ENCODE measurements around the gene AP1S2.

The AP1S2 gene

DNA sequence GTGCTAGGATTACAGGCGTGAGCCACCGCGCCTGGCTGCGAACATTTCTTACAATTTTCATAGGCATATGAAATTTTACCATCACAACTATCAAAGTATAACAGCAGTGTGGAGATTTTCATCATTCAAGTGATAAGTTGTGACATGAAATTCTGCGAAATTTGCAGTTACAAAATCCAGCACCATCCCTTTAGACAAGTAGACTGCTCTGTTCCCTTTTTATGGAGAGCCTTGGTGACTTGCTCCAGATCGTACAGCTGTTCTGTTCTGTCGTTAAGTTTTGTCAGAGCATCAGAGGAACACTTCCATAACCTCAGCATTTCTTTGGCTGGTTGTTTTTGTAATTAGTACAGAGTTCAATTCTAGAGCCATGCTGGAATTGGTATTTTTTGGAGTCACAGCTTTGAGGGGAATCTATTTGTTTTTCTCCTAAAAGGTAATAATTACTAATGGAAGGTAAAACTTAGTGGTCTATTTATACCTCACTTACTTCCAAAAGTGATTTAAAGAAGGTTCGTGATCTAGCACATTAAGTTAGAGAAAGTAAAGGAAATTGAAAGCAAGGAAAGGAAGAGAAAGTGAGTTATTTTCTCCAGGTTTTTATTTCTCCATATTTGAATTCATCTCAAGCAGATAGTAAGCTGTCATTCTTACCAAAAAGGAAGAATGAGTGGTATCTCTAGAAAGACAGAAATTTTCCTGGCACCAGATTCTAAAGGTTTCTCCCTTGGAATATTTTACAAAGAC is 42.2 kb downstream of the AP1S2 start:
- DNase-seq (ENCODE audit: low read depth in 4 of 4, low spot score in 1 of 4): no peak

DNA sequence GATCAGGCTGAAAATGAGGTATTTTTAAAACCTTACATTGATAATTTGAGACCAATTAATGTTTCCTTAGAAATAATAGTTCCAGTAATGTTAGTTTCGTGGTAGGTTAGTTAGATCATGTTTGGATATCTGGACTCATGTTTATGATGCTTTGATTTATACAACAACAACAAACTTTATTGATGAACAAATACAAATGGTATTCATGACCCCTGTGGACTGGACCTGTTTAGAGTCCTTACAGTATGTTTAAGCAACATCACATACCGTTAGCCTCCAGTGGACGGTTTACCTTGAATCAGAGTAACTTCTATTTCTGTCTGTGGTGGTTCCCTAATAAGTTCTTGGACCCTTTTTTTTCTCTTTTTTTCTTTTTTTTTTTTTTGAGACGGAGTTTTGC is 46.4 kb downstream of the AP1S2 start:
- DNase-seq (ENCODE audit: low read depth in 4 of 4, low spot score in 1 of 4): no peak

DNA sequence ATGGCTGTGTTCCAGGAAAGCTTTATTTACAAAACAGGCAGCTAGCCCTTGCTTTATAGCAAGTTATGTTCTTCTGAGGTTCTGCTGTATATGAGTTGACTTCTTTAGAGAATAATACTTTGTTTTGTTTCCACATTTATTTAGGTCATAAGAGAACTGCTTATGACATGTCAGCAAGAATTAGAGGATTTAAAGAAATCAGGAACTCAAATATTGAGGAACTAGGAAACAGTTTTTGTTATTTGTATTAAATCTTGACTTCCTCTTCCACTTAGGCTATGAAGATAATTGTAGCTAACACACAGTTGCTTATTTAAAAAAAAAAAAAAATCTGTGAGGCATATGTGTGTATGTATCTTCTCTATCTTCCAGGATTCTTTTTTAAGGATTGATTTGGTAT is 50.0 kb downstream of the AP1S2 start:
- DNase-seq (ENCODE audit: low read depth in 4 of 4, low spot score in 1 of 4): no peak

DNA sequence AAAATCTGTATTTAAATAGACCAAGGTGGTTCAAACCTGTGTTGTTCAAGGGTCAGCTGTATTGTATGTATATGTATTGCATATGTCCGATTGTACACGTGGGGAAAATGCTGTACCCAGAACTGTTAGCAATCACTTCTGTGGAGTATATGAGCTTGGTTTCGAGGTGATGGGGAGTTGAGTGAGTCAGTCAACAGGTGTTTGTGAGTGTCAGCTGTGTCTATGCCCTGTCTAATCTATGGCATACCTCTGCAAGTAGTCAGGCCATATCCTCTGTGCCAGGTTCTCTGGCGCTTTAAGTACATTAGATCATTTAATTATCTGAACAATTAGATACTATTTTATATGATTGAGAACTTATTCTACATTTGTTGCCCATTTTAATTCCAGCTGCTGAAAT is 56.9 kb downstream of the AP1S2 start:
- no peak for DNase-seq (ENCODE audit: low read depth in 4 of 4, low spot score in 1 of 4)

DNA sequence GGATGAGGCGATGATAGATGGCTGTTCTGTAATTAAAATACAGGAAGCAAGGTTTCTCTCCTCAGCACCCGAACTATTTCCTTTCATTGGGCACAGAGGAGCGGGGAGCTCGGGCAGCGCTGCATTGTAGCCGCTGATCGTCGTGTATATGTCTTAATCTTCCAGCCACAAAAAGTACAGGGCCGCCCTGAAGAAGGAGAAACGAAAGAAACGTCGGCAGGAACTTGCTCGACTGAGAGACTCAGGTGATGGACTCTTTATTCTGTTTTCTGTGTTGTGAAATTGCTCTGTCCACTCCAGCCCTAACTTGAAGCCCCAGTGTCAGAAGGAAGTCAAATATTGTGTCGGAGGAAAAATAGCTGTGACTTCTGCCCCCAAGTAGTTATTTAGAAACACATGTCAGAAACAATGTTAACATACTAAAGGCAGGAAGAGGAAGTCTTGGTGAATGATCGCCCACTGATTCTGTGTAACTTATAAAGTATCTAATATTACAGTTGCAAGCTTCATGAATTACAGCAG is 63.8 kb downstream of the AP1S2 start:
- DNase-seq (ENCODE audit: low read depth in 4 of 4, low spot score in 1 of 4): no peak

DNA sequence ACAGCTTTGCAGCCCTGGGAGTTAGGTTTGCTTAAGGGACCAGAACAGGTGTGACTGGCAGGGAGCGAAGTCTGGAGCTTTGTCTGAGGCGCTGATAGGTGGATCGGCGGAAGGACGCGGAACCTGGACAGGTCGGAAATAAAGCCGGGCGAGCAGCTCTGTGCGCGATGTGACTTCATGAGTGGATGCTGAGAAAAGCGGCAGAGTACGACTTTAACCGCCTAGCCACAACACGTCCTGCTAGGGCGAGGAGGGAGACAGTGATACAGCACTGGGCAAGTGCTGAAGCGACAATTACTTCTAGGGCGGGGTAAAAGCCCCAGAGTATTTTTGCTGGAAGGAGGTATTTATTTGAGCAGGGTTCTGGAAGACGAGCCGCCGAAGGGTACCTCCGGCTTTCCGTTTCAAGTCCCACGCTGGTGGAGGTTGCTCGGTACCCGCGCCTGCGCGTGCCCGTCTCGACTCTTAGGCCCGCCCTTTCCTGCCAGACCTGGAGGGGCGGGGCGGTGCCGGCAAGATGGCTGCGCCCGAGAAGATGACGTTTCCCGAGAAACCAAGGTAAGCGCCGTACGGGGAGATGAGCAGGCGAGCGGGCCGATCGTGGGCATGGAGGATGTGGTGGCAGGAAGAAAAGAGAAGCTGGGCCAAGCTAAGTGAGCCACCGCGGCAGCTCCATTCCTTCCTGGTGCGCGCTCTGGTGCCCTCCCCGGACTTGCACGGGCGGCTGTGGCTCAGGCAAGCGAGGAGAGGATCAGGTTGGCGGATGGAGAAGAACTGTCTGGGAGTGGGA is 64.4 kb downstream of the AP1S2 start, which contains the start of gene ZRSR2:
ZRSR2 (plus strand) TSS at position 506 of the 790 bp plus-strand sequence; CDS start at position 518, 12 bp downstream.
- DNase-seq (ENCODE audit: low read depth in 4 of 4, low spot score in 1 of 4): peak; percentile 55 to 82 (median 74)

DNA sequence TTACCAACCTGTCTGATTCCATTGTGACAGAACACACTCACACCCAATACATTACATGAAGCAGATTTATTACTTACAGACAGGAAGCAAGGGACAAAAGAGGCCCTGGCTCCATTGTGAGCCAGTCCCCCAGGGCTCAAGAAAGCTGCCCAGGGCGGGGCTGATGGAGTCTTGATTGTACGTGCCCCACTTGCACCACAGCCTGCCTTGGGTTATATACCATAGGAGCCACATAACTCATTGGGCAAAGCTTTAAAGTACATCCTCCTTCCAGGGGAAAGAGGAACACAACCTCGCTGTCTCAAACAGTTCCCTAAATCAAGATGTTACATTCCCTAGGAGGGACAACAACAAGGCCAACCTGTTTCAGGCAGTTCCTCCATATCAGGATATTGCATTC is 67.7 kb downstream of the AP1S2 start:
- no peak for DNase-seq (ENCODE audit: low read depth in 4 of 4, low spot score in 1 of 4)

DNA sequence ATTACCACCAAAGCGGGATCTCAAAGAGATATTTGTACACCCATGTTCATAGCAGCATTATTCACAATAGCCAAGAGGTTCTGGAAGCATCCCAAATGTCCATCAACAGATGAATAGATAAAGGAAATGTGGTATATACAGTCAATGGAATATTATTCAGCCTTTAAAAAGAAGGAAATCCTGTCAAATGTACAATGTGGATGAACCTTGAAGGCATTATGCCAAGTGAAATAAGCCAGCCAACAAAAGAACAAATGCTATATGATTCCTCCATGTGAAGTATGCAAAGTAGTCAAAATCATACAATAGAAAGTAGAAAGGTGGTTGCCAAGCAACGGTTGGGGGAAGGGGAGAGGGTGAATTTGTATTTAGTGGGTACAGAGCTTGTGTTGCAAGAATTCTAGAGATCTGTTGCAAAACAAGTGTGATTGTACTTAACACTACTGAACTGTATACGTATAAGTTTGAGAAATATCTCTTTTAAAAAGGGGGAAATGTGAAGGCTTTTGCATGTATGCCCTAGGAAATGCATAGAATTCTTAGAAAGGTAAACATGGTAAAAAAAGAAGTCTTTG is 69.3 kb downstream of the AP1S2 start:
- no peak for DNase-seq (ENCODE audit: low read depth in 4 of 4, low spot score in 1 of 4)

DNA sequence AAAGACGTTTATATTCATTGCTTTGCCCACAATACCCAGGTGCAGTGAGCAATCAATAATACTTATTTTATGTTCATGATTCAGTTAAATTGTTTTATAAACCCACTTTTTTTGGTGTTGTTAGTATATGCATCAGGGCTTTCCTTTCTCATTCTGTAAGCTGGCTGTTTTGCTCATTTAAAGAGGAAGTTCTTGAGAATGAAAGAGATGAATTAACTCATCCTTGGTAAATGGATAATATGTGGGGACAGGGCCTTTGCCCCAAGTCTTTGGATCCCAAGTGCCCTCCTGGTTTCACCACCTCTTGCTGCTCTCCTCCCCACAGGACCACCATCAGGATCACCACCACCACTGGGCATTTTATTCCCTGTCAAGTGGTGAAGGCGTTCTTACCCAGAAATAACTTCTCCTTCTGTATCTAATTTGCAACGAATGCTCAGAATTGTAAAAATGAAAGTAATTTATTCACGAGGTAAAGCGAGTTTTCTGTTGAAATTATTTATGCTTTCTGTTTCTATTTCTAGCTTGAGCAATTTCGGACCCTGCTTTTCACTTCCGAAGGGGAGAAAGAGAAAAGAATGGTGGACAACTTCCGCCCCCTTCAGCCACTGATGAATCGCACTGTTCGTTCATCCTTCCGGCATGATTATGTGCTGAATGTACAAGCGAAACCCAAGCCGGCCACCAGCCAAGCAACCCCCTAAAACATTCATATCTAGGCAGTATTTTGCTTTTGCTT is 72.5 kb downstream of the AP1S2 start:
- DNase-seq (ENCODE audit: low read depth in 4 of 4, low spot score in 1 of 4): no peak

Data from stimulated activated CD4-positive, alpha-beta T cell treated with anti-CD3 and anti-CD28 coated beads, Interleukin-1b, Interleukin-23, amount 100 ng/mL, for 24 hours (primary cell).